ENCODE measurements around the gene SYTL3. TPM values are rescaled to one million over a fixed set of nuclear protein-coding genes. Genes with fewer than 3 reads are reported as not detected.
A peak's percentile ranks its signal among the peaks of the same experiment; 100 is the strongest.

Gene SYTL3
- total and polyA plus RNA-seq, 9 of the 15 experiments (the other 6 are each of a cell fraction or from before 2014, with no cell fraction given), result 0.04 to 0.46 (median 0.17) TPM; not detected in 1

DNA sequence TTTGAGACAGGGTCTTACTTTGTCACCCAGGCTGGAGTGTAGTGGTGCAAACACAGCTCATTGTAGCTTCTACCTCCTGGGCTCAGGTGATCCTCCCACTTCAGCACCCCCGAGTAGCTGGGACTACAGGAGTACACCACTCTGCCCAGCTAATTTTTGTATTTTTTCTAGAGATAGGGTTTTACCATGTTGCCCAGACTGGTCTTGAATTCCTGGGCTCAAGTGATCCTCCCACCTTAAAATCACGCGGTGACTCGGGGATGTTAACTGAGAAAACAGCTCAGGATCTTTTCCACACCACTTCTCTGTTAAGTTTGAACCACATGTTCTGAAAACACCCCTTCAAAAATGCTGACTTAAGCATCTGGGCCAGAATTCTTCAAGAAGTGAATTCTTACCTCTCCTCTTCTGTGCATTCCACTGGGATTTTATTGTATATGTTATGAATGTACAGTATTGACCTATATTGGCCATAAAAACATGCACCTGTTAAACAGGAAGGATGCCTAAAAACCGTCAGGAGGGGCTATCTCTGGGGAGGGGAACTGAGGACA, 72.4 kb downstream of the SYTL3 start:
- no peak overlapping the region for H3K27ac ChIP-seq (ENCODE audit: extremely low read depth, low read depth, low read length)
- intact Hi-C loops (cut with micrococcal nuclease) (no loop called here), in situ Hi-C loops (cut with MboI) (loop anchor here (25.0 kb wide), 1 partner anchor 265 kb away; no protein-coding TSS in a partner anchor)
- no peak overlapping the region for H2AFZ ChIP-seq (ENCODE audit: low read depth, low read length)
- no peaks in the 10 kb centered on the region for H3K9me3 ChIP-seq (replicated peaks; ENCODE audit: control insufficient read depth, insufficient read depth, low read depth, low read length)
- peak; percentile 78 for TF ChIP-seq MAFK (IDR thresholded peaks at IDR 0.05; ENCODE audit: low read length)
- TF ChIP-seq, protein P1, sequence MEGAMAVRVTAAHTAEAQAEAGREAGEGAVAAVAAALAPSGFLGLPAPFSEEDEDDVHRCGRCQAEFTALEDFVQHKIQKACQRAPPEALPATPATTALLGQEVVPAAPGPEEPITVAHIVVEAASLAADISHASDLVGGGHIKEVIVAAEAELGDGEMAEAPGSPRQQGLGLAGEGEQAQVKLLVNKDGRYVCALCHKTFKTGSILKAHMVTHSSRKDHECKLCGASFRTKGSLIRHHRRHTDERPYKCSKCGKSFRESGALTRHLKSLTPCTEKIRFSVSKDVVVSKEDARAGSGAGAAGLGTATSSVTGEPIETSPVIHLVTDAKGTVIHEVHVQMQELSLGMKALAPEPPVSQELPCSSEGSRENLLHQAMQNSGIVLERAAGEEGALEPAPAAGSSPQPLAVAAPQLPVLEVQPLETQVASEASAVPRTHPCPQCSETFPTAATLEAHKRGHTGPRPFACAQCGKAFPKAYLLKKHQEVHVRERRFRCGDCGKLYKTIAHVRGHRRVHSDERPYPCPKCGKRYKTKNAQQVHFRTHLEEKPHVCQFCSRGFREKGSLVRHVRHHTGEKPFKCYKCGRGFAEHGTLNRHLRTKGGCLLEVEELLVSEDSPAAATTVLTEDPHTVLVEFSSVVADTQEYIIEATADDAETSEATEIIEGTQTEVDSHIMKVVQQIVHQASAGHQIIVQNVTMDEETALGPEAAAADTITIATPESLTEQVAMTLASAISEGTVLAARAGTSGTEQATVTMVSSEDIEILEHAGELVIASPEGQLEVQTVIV (CRISPR knock-in tag; IDR thresholded peaks at IDR 0.05; ENCODE audit: borderline replicate concordance), result no peak
- peak; percentile 90 for TF ChIP-seq ZNF316 (IDR thresholded peaks at IDR 0.05)
- TF ChIP-seq, protein P2, sequence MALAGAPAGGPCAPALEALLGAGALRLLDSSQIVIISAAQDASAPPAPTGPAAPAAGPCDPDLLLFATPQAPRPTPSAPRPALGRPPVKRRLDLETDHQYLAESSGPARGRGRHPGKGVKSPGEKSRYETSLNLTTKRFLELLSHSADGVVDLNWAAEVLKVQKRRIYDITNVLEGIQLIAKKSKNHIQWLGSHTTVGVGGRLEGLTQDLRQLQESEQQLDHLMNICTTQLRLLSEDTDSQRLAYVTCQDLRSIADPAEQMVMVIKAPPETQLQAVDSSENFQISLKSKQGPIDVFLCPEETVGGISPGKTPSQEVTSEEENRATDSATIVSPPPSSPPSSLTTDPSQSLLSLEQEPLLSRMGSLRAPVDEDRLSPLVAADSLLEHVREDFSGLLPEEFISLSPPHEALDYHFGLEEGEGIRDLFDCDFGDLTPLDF (CRISPR knock-in tag; IDR thresholded peaks at IDR 0.05), result no peak
- TF ChIP-seq POLR2B (IDR thresholded peaks at IDR 0.05; ENCODE audit: low read depth, partially characterized antibody), result no peak
- TF ChIP-seq MAFG (tag; conservative IDR thresholded peaks at IDR 0.05), result peak; percentile 67; the same call in 1 of the 2 replicates
- no peak for TF ChIP-seq SREBF1 (IDR thresholded peaks at IDR 0.05; ENCODE audit: borderline replicate concordance, low read depth, low read length)
- TF ChIP-seq NFIC (IDR thresholded peaks at IDR 0.05), result no peak
- peak; percentile 82 for TF ChIP-seq C11orf30 (IDR thresholded peaks at IDR 0.05; ENCODE audit: low read depth)
- peak; percentile 82 for TF ChIP-seq MAFF (IDR thresholded peaks at IDR 0.05; ENCODE audit: low read length)
- H3K4me2 ChIP-seq (ENCODE audit: insufficient read depth, low read length), result no peak overlapping the region
- no peak for ATAC-seq
- H3K9me1 ChIP-seq (ENCODE audit: control insufficient read depth, insufficient read depth, low read length), result no peaks in the 10 kb centered on the region
- no peak overlapping the region for H3K4me3 ChIP-seq
- no TSS peak for BruUV-seq (replicated peaks)
- no peak for FAIRE-seq
- H3K27me3 ChIP-seq (ENCODE audit: control insufficient read depth in 2 of 2, insufficient read depth in 2 of 2, low read length in 2 of 2), result peaks cover 3 to 16% of the 10 kb centered on the region in 2 experiments; a peak in 3 of 5 replicates
- no peaks in the 10 kb centered on the region for H3K36me3 ChIP-seq (ENCODE audit: control insufficient read depth, insufficient read depth, low read length)
- no peak overlapping the region for H3K9ac ChIP-seq (ENCODE audit: insufficient read depth in 1 of 2, low read depth in 2 of 2, low read length in 2 of 2)
- DNase-seq (ENCODE audit: extremely low read depth in 1 of 4, low spot score in 3 of 4), result no peak
- H3K79me2 ChIP-seq (ENCODE audit: control insufficient read depth, insufficient read depth, low read length), result no peaks in the 10 kb centered on the region
- H4K20me1 ChIP-seq (replicated peaks; ENCODE audit: control insufficient read depth, insufficient read depth, low read length), result 0 out of 2 replicates have a peak, but pooled peaks cover 3% of the 10 kb centered on the region
- ChIA-PET CTCF (ENCODE audit: low intra/inter-chr PET ratio) (no interaction called here), POLR2A (interaction anchor here (0.6 kb wide), 1 partner anchor 152 kb away, joined by 4 read pairs; no protein-coding TSS in a partner anchor)
- H3K4me1 ChIP-seq (replicated peaks in 1 of 2; ENCODE audit: control insufficient read depth in 2 of 2, insufficient read depth in 2 of 2, low read length in 2 of 2), result peaks cover 5 to 12% of the 10 kb centered on the region in 2 experiments
- 4% methylated on average over 5 of the region's 5 CpGs for WGBS (ENCODE audit: insufficient coverage, low coverage, missing lambda C conversion rate)

Measured in K562 (cell line).